GM19463 (cell line): ENCODE measurements around the gene ASCL1.

ENCODE experiments used
- ATAC-seq: cut with Tn5 transposase; IDR thresholded peaks from one replicate; pipeline ENCODE4 v1.9.1; 2021; ENCODE audit warnings: mild to moderate bottlenecking, moderate library complexity; ENCODE audit not compliant: unreplicated experiment

The ASCL1 gene

GRCh38 chr12:102957339-102958050 lies at the start of gene ASCL1:
Gene ASCL1 (plus strand): TSS chr12:102957674. CDS start chr12:102958245, 571 bp downstream.
- ATAC-seq, result peak; percentile 18

GRCh38 chr12:102907918-102908317 lies 49.6 kb upstream of the ASCL1 start:
- no peak for ATAC-seq

- ATAC-seq, result no peak
These were observed 47.3 kb upstream of the ASCL1 start for GRCh38 chr12:102910137-102910536.

- no peak for ATAC-seq
These were observed 46.7 kb upstream of the ASCL1 start for GRCh38 chr12:102910792-102911191.

- ATAC-seq, result no peak
These were observed 46.2 kb upstream of the ASCL1 start for GRCh38 chr12:102911320-102911719.

- no peak for ATAC-seq
These were observed 45.2 kb upstream of the ASCL1 start for GRCh38 chr12:102912258-102912657.

GRCh38 chr12:102913453-102914226 lies 43.8 kb upstream of the ASCL1 start:
- ATAC-seq, result no peak

- ATAC-seq, result no peak
These were observed 41.0 kb upstream of the ASCL1 start for GRCh38 chr12:102916252-102917025.

GRCh38 chr12:102917026-102917787 lies 40.3 kb upstream of the ASCL1 start, which contains the start of gene PAH:
Gene PAH (minus strand): TSS chr12:102917244. CDS start chr12:102917130, 114 bp downstream.
- ATAC-seq, result peak; percentile 73

- no peak for ATAC-seq
These were observed 38.6 kb upstream of the ASCL1 start for GRCh38 chr12:102918840-102919239.

GRCh38 chr12:102920271-102920670 lies 37.2 kb upstream of the ASCL1 start:
- ATAC-seq, result no peak

GRCh38 chr12:102921240-102921639 lies 36.2 kb upstream of the ASCL1 start:
- ATAC-seq, result no peak

- ATAC-seq, result no peak
These were observed 30.3 kb upstream of the ASCL1 start for GRCh38 chr12:102927220-102927619.

GRCh38 chr12:102933168-102933567 lies 24.3 kb upstream of the ASCL1 start:
- no peak for ATAC-seq

GRCh38 chr12:102939059-102939458 lies 18.4 kb upstream of the ASCL1 start:
- no peak for ATAC-seq

GRCh38 chr12:102939670-102940222 lies 17.7 kb upstream of the ASCL1 start:
- no peak for ATAC-seq

GRCh38 chr12:102946042-102946441 lies 11.4 kb upstream of the ASCL1 start:
- ATAC-seq, result no peak

- ATAC-seq, result no peak
These were observed 8.5 kb upstream of the ASCL1 start for GRCh38 chr12:102948941-102949352.

- ATAC-seq, result no peak
These were observed 7.1 kb upstream of the ASCL1 start for GRCh38 chr12:102950107-102950949.
